Esophagus mucosa (tissue), 1 donor: ENCODE measurements around the gene PLB1. TPM values are rescaled to one million over a fixed set of nuclear protein-coding genes. Genes with fewer than 3 reads are reported as not detected.

ENCODE experiments used
- ATAC-seq: fragments of 200-7000 bp; cut with Tn5 transposase; one replicate; pipeline ENCODE4 v1.9.1; 2020
- total RNA-seq: library from RNA; stranded (reverse); gene quantifications from one replicate; pipeline ENCODE4 v1.2.4, GENCODE V29; 2023
- donor health status: DM: yes; HTN: yes; CAD: no.

PLB1 gene
- total RNA-seq, 1 donor from 2014 or later, result 1.6 TPM

GRCh38 chr2:28565033-28565432 lies 69.2 kb downstream of the PLB1 start:
- no peak for ATAC-seq

GRCh38 chr2:28565720-28566295 lies 69.9 kb downstream of the PLB1 start:
- ATAC-seq, result peak; percentile 87

- peak; percentile 90 for ATAC-seq
Measured at GRCh38 chr2:28566521-28567041, 70.7 kb downstream of the PLB1 start.

- ATAC-seq, result no peak
Measured at GRCh38 chr2:28567061-28567471, 71.2 kb downstream of the PLB1 start.

- no peak for ATAC-seq
Measured at GRCh38 chr2:28568036-28568435, 72.2 kb downstream of the PLB1 start.

- ATAC-seq, result peak; percentile 23
Measured at GRCh38 chr2:28568533-28568932, 72.7 kb downstream of the PLB1 start.

- ATAC-seq, result no peak
Measured at GRCh38 chr2:28570431-28570830, 74.6 kb downstream of the PLB1 start.

- no peak for ATAC-seq
Measured at GRCh38 chr2:28576714-28577113, 80.9 kb downstream of the PLB1 start.

GRCh38 chr2:28577791-28578680 lies 82.2 kb downstream of the PLB1 start:
- no peak for ATAC-seq

- no peak for ATAC-seq
Measured at GRCh38 chr2:28578774-28579173, 82.9 kb downstream of the PLB1 start.

GRCh38 chr2:28579606-28580005 lies 83.7 kb downstream of the PLB1 start:
- no peak for ATAC-seq

- ATAC-seq, result no peak
Measured at GRCh38 chr2:28580078-28580477, 84.2 kb downstream of the PLB1 start.

GRCh38 chr2:28581312-28581711 lies 85.5 kb downstream of the PLB1 start:
- no peak for ATAC-seq

- ATAC-seq, result no peak
Measured at GRCh38 chr2:28582152-28582551, 86.3 kb downstream of the PLB1 start.

- no peak for ATAC-seq
Measured at GRCh38 chr2:28582595-28582994, 86.7 kb downstream of the PLB1 start.

- ATAC-seq, result peak; percentile 95
Measured at GRCh38 chr2:28583899-28584553, 88.2 kb downstream of the PLB1 start.

- no peak for ATAC-seq
Measured at GRCh38 chr2:28586867-28587266, 91.0 kb downstream of the PLB1 start.

- no peak for ATAC-seq
Measured at GRCh38 chr2:28587526-28588291, 91.8 kb downstream of the PLB1 start.

- ATAC-seq, result no peak
Measured at GRCh38 chr2:28588292-28588670, 92.4 kb downstream of the PLB1 start.

GRCh38 chr2:28589746-28590463 lies 94.0 kb downstream of the PLB1 start:
- no peak for ATAC-seq

GRCh38 chr2:28590496-28591301 lies 94.8 kb downstream of the PLB1 start:
- ATAC-seq, result no peak
